CD14-positive monocyte (primary cell): ENCODE measurements around the gene SLC25A11. TPM values are rescaled to one million over a fixed set of nuclear protein-coding genes. Genes with fewer than 3 reads are reported as not detected.

Experiments
- DNase-seq, 3 donors: peaks; one replicate each; pipeline ENCODE4 v3.0.0-alpha.2; 2011 to 2022
- H2AFZ ChIP-seq: 2 replicates; pipeline ENCODE4 v1.6.0; 2012; ENCODE audit warnings: mild to moderate bottlenecking, low read depth, low read length, inconsistent platforms; ENCODE audit not compliant: insufficient read depth, poor library complexity, severe bottlenecking
- H3K27ac ChIP-seq, 2 donors: 1 replicate in 1 of 2; 2 replicates in 1 of 2; pipeline ENCODE4 v1.5.1; 2012 to 2013; ENCODE audit warnings: low read length in 2 of 2, control low read depth in 1 of 2, inconsistent platforms in 1 of 2, low read depth in 1 of 2, mild to moderate bottlenecking in 1 of 2
- H3K27me3 ChIP-seq, 2 donors: one replicate each; pipeline versions ENCODE4 v1.6.0 to v1.6.1; 2011 to 2013; ENCODE audit warnings: low read length in 2 of 2; ENCODE audit not compliant: control insufficient read depth in 2 of 2, insufficient read depth in 2 of 2
- H3K36me3 ChIP-seq, 2 donors: replicated peaks in 1 of 2; 1 replicate in 1 of 2; 2 replicates in 1 of 2; pipeline versions ENCODE4 v1.5.1 to v1.6.1; 2012 to 2013; ENCODE audit warnings: low read length in 2 of 2, control low read depth in 1 of 2, inconsistent platforms in 1 of 2, mild to moderate bottlenecking in 1 of 2; ENCODE audit not compliant: insufficient read depth in 2 of 2, control insufficient read depth in 1 of 2
- H3K4me1 ChIP-seq, 2 donors: 1 replicate in 1 of 2; 2 replicates in 1 of 2; pipeline versions ENCODE4 v1.5.1 to v1.6.1; 2012 to 2013; ENCODE audit warnings: low read length in 2 of 2, control low read depth in 1 of 2, inconsistent platforms in 1 of 2, mild to moderate bottlenecking in 1 of 2, moderate library complexity in 1 of 2; ENCODE audit not compliant: insufficient read depth in 2 of 2, control insufficient read depth in 1 of 2
- H3K4me2 ChIP-seq: replicated peaks from 2 replicates; pipeline ENCODE3; 2012; ENCODE audit warnings: low read length, moderate library complexity, mild to moderate bottlenecking; ENCODE audit not compliant: poor library complexity, severe bottlenecking; ENCODE audit errors: extremely low read depth
- H3K4me3 ChIP-seq, 3 experiments: fragments of 200-600 bp in 1 of 3; sonication (generic) in 1 of 3; replicated peaks in 1 of 3; 1 replicate in 2 of 3; 2 replicates in 1 of 3; pipeline ENCODE4 v1.5.1; 2011 to 2013; ENCODE audit warnings: low read length in 3 of 3, mild to moderate bottlenecking in 3 of 3, control low read depth in 2 of 3, low read depth in 2 of 3, inconsistent platforms in 1 of 3, moderate library complexity in 1 of 3
- H3K79me2 ChIP-seq: 2 replicates; pipeline ENCODE4 v1.6.0; 2012; ENCODE audit warnings: mild to moderate bottlenecking, control low read depth, inconsistent platforms, low read length, moderate library complexity; ENCODE audit not compliant: insufficient read depth
- H3K9ac ChIP-seq: 2 replicates; pipeline ENCODE4 v1.6.0; 2017; ENCODE audit warnings: low read length, mild to moderate bottlenecking; ENCODE audit not compliant: insufficient read depth, poor library complexity, severe bottlenecking
- H3K9me3 ChIP-seq, 2 donors: replicated peaks in 1 of 2; 1 replicate in 1 of 2; 2 replicates in 1 of 2; pipeline versions ENCODE4 v1.5.1 to v1.6.1; 2012 to 2013; ENCODE audit warnings: low read length in 2 of 2, control low read depth in 1 of 2; ENCODE audit not compliant: control insufficient read depth in 1 of 2, insufficient read depth in 1 of 2
- H4K20me1 ChIP-seq: 2 replicates; pipeline ENCODE4 v1.6.0; 2012; ENCODE audit warnings: mild to moderate bottlenecking, low read length, control low read depth, moderate library complexity; ENCODE audit not compliant: insufficient read depth
- H3K27ac Mint-ChIP-seq, 7 donors: one replicate each; pipeline ENCODE4 v1.8.0; 2020; ENCODE audit warnings: mild to moderate bottlenecking in 7 of 7, mixed read lengths in 7 of 7, moderate library complexity in 6 of 7, inconsistent platforms in 2 of 7
- H3K27me3 Mint-ChIP-seq, 3 donors: one replicate each; pipeline ENCODE4 v1.8.0; 2021 to 2022; ENCODE audit warnings: low read depth in 3 of 3, mild to moderate bottlenecking in 3 of 3, mixed read lengths in 3 of 3, moderate library complexity in 3 of 3, inconsistent platforms in 1 of 3
- H3K36me3 Mint-ChIP-seq, 2 donors: one replicate each; pipeline ENCODE4 v1.8.0; 2020; ENCODE audit warnings: mixed read lengths in 2 of 2, inconsistent platforms in 1 of 2, mild to moderate bottlenecking in 1 of 2
- H3K4me1 Mint-ChIP-seq: one replicate; pipeline ENCODE4 v1.8.0; 2020; ENCODE audit warnings: mild to moderate bottlenecking, mixed read lengths
- H3K4me3 Mint-ChIP-seq, 2 donors: one replicate each; pipeline ENCODE4 v1.8.0; 2020; ENCODE audit warnings: mild to moderate bottlenecking in 2 of 2, mixed read lengths in 2 of 2, moderate library complexity in 1 of 2
- H3K9me3 Mint-ChIP-seq, 7 donors: one replicate each; pipeline ENCODE4 v1.8.0; 2020 to 2022; ENCODE audit warnings: mixed read lengths in 7 of 7, mild to moderate bottlenecking in 6 of 7, moderate library complexity in 6 of 7, inconsistent platforms in 2 of 7
- WGBS: methylation state at CpG from one replicate; pipeline ENCODE4 v1.1.5; 2013; ENCODE audit warnings: missing lambda C conversion rate; ENCODE audit not compliant: insufficient coverage; 5-methylcytosine and 5-hydroxymethylcytosine counted together
- intact Hi-C, 2 donors: fragments of 100-400 bp; cut with micrococcal nuclease; formaldehyde crosslinking; loops; one replicate each; pipeline versions ENCODE4 v1.15.0 to v1.15.1; 2023
- polyA minus RNA-seq: library from RNA; depleted of rRNA, polyadenylated mRNA; stranded (reverse); fragments of >200 nt; gene quantifications from 2 replicates; pipeline ENCODE4 v1.2.3, GENCODE V29; 2012
- polyA plus RNA-seq, 3 donors: library from polyadenylated mRNA; depleted of rRNA in 1 of 3; unstranded in 2 of 3; stranded (reverse) in 1 of 3; fragments of 300-500 nt in 2 of 3; fragments of >200 nt in 1 of 3; fragmentation: Illumina TruSeq in 2 of 3; gene quantifications; 1 replicate in 2 of 3; 2 replicates in 1 of 3; pipeline ENCODE4 v1.2.3, GENCODE V29; 2012 to 2021
- total RNA-seq, 12 experiments: library from RNA in 1 of 12; stranded (reverse) in 1 of 12; fragments of 120-200 nt in 1 of 12; gene quantifications; one replicate each; pipeline ENCODE4 v1.2.4 and lab custom pipeline; 2013 to 2026; ENCODE audit warnings: mixed read lengths in 6 of 12, inconsistent platforms in 1 of 12
- TF ChIP-seq, protein P1 (sequence below): fragments of 200-600 bp; IDR thresholded peaks from one replicate; pipeline ENCODE4 v1.8.0; 2022; ENCODE audit warnings: antibody characterized with exemption, mild to moderate bottlenecking

The SLC25A11 gene, protein sequence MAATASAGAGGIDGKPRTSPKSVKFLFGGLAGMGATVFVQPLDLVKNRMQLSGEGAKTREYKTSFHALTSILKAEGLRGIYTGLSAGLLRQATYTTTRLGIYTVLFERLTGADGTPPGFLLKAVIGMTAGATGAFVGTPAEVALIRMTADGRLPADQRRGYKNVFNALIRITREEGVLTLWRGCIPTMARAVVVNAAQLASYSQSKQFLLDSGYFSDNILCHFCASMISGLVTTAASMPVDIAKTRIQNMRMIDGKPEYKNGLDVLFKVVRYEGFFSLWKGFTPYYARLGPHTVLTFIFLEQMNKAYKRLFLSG
- 48.7 TPM for total RNA-seq (2013)
- 100 to 1,000 TPM in 2 of 3 donors, 10 to 100 TPM in 1; 65.2 to 138 (median 111) TPM for polyA plus RNA-seq
- polyA minus RNA-seq = 47.0 and 61.5 TPM in 2 replicates
- total RNA-seq (lab: John Stamatoyannopoulos, UW) = 8.7 to 30.6 (median 21.9) reads per million in 11 experiments

- peaks cover 55 to 59% of the 10 kb centered on the region in 2 donors for H3K36me3 Mint-ChIP-seq
- H3K4me3 Mint-ChIP-seq = peak within 1 kb of the TSS; percentile 90 to 96
- H3K4me1 Mint-ChIP-seq = peaks cover 62% of the 10 kb centered on the region
- Histone ChIP-seq H3K36me3 (peaks cover 36 to 51% of the 10 kb centered on the region in 2 donors), H3K9ac (peak within 1 kb of the TSS; percentile 89), H2AFZ (peak within 1 kb of the TSS; percentile 90), H3K27ac (peak within 1 kb of the TSS; percentile 94), H3K4me1 (peaks cover 55 to 61% of the 10 kb centered on the region in 2 donors), H3K27me3 (no peaks in the 10 kb centered on the region), H4K20me1 (peaks cover 60% of the 10 kb centered on the region), H3K4me3 (peak within 1 kb of the TSS; percentile 76 to 94 (median 78)), H3K9me3 (no peaks in the 10 kb centered on the region), H3K4me2 (peak within 1 kb of the TSS; percentile 89), H3K79me2 (peaks cover 71% of the 10 kb centered on the region)
- under 1% methylated on average over 69 of the region's 72 CpGs for WGBS
- peak within 1 kb of the TSS; percentile 95 to 98 (median 97) for H3K27ac Mint-ChIP-seq
- DNase-seq = peak; percentile 99 to 100 (median 99)
- H3K27me3 Mint-ChIP-seq = peaks cover 0 to 4% (median 0%) of the 10 kb centered on the region in 3 donors
- intact Hi-C loops = loop anchor here (2.0 to 5.0 kb wide), 2 partner anchors 27 to 37 kb away; partner anchors contain the start of gene SPAG7 (in 1 of the 2)
- TF ChIP-seq, protein P1, sequence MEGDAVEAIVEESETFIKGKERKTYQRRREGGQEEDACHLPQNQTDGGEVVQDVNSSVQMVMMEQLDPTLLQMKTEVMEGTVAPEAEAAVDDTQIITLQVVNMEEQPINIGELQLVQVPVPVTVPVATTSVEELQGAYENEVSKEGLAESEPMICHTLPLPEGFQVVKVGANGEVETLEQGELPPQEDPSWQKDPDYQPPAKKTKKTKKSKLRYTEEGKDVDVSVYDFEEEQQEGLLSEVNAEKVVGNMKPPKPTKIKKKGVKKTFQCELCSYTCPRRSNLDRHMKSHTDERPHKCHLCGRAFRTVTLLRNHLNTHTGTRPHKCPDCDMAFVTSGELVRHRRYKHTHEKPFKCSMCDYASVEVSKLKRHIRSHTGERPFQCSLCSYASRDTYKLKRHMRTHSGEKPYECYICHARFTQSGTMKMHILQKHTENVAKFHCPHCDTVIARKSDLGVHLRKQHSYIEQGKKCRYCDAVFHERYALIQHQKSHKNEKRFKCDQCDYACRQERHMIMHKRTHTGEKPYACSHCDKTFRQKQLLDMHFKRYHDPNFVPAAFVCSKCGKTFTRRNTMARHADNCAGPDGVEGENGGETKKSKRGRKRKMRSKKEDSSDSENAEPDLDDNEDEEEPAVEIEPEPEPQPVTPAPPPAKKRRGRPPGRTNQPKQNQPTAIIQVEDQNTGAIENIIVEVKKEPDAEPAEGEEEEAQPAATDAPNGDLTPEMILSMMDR = no peak
- H3K9me3 Mint-ChIP-seq = no peaks in the 10 kb centered on the region
These were observed at the start of gene SLC25A11, which contains the start of gene RNF167 for GRCh38 chr17:4939796-4940554. Gene SLC25A11, minus strand, starts transcription at chr17:4940046. Its CDS starts 136 bp downstream, at chr17:4939910. Gene RNF167, plus strand, starts transcription at chr17:4940268. Its CDS starts 642 bp downstream, at chr17:4940910.
